GM12878 (cell line): ENCODE measurements around the gene HOXD10. TPM values are rescaled to one million over a fixed set of nuclear protein-coding genes. Genes with fewer than 3 reads are reported as not detected.
A peak's percentile ranks its signal among the peaks of the same experiment; 100 is the strongest.

Source experiments
- ATAC-seq: fragments of 200-7000 bp; cut with Tn5 transposase; 3 replicates; pipeline ENCODE4 v1.9.1; 2020; ENCODE audit warnings: mild to moderate bottlenecking, moderate library complexity
- BruUV-seq: library from RNA; stranded (reverse); fragments of 400-500 nt; replicated peaks from 2 replicates; lab custom pipeline; 2021; lab: Mats Ljungman, UMichigan
- CTCF ChIA-PET: fragments of 300-600 bp; sonication (Branson Sonifier 250); formaldehyde crosslinking; extraction: SDS; loops from one replicate; lab custom pipeline; 2021; ENCODE audit warnings: inconsistent platforms; lab: Yijun Ruan, JAX
- POLR2A ChIA-PET: fragments of 350-600 bp; formaldehyde crosslinking; extraction: SDS; loops from one replicate; lab custom pipeline; 2021; ENCODE audit warnings: inconsistent platforms; lab: Charles Lee
- RAD21 ChIA-PET: fragments of 300-600 bp; sonication (Branson Sonifier 250); formaldehyde crosslinking; loops from one replicate; lab custom pipeline; 2023; ENCODE audit warnings: antibody characterized with exemption; ENCODE audit not compliant: unreplicated experiment; lab: Charles Lee
- SMC1A ChIA-PET: fragments of 300-600 bp; sonication (Branson Sonifier 250); formaldehyde crosslinking; loops from one replicate; lab custom pipeline; 2023; ENCODE audit not compliant: unreplicated experiment, uncharacterized antibody; lab: Charles Lee
- DNase-seq: peaks from one replicate; pipeline ENCODE4 v3.0.0-alpha.2; 2011; ENCODE audit warnings: low read depth, low spot score
- FAIRE-seq: peaks from 3 replicates; lab custom pipeline; 2011; peaks lifted over from hg19 to GRCh38; lab: Jason Lieb, UNC
- H2AFZ ChIP-seq: 2 replicates; pipeline ENCODE4 v1.6.0; 2011; ENCODE audit warnings: low read depth, low read length, control low read depth; ENCODE audit not compliant: control insufficient read depth
- H3K27ac ChIP-seq: 2 replicates; pipeline ENCODE4 v1.5.1; 2011; ENCODE audit warnings: control low read depth; ENCODE audit not compliant: control insufficient read depth, insufficient read depth
- H3K27me3 ChIP-seq, 2 experiments: replicated peaks in 1 of 2; 2 replicates each; pipeline versions ENCODE4 v1.6.0 to v1.6.1; 2011; ENCODE audit warnings: low read length in 1 of 2; ENCODE audit not compliant: control insufficient read depth in 2 of 2, insufficient read depth in 2 of 2
- H3K36me3 ChIP-seq, 2 experiments: 2 replicates each; pipeline ENCODE4 v1.5.1; 2011; ENCODE audit warnings: low read length in 1 of 2; ENCODE audit not compliant: control insufficient read depth in 2 of 2, insufficient read depth in 2 of 2
- H3K4me1 ChIP-seq: 2 replicates; pipeline ENCODE4 v1.6.1; 2011; ENCODE audit warnings: mild to moderate bottlenecking, low read length, moderate library complexity, mixed read lengths; ENCODE audit not compliant: control insufficient read depth, insufficient read depth
- H3K4me2 ChIP-seq: 2 replicates; pipeline ENCODE4 v1.6.0; 2011; ENCODE audit warnings: control low read depth; ENCODE audit not compliant: control insufficient read depth, insufficient read depth
- H3K4me3 ChIP-seq: fragments of 200-600 bp; sonication (generic); 2 replicates; pipeline ENCODE4 v1.5.1; 2016
- H3K79me2 ChIP-seq: 2 replicates; pipeline ENCODE4 v1.6.0; 2011; ENCODE audit warnings: low read length; ENCODE audit not compliant: control insufficient read depth, insufficient read depth
- H3K9ac ChIP-seq: 2 replicates; pipeline ENCODE4 v1.8.0; 2011; ENCODE audit warnings: low read length, control low read depth, mixed read lengths; ENCODE audit not compliant: control insufficient read depth, insufficient read depth
- H3K9me3 ChIP-seq: replicated peaks from 3 replicates; pipeline ENCODE4 v1.5.1; 2011; ENCODE audit warnings: mild to moderate bottlenecking, low read length; ENCODE audit not compliant: control insufficient read depth, insufficient read depth
- H4K20me1 ChIP-seq: 2 replicates; pipeline ENCODE4 v1.6.0; 2011; ENCODE audit not compliant: control insufficient read depth, insufficient read depth
- ATF7 ChIP-seq: fragments of 450-650 bp; IDR thresholded peaks from 2 replicates; pipeline ENCODE4 v1.6.1; 2016; ENCODE audit warnings: low read depth, mild to moderate bottlenecking
- EED ChIP-seq: sonication (generic); IDR thresholded peaks from 2 replicates; pipeline ENCODE4 v1.6.1; 2016; ENCODE audit warnings: antibody characterized with exemption, low read depth
- ETV6 ChIP-seq, 2 experiments: fragments of 450-650 bp in 1 of 2; IDR thresholded peaks in 1 of 2; conservative IDR thresholded peaks in 1 of 2; 2 replicates each; pipeline ENCODE4 v1.6.1; 2014; ENCODE audit warnings: antibody characterized with exemption in 1 of 2, borderline replicate concordance in 1 of 2, low read depth in 1 of 2, mild to moderate bottlenecking in 1 of 2, moderate library complexity in 1 of 2
- KLF5 ChIP-seq: fragments of 450-650 bp; IDR thresholded peaks from 2 replicates; pipeline ENCODE4 v1.6.1; 2014; ENCODE audit warnings: mild to moderate bottlenecking; ENCODE audit not compliant: partially characterized antibody
- NBN ChIP-seq: fragments of 450-650 bp; IDR thresholded peaks from 2 replicates; pipeline ENCODE4 v1.6.1; 2016
- PAX5 ChIP-seq: IDR thresholded peaks from 2 replicates; pipeline ENCODE4 v1.6.1; 2011; ENCODE audit warnings: low read depth, low read length, borderline replicate concordance
- RB1 ChIP-seq: fragments of 450-650 bp; formaldehyde crosslinking; IDR thresholded peaks from 2 replicates; pipeline ENCODE4 v1.6.1; 2017; ENCODE audit warnings: mild to moderate bottlenecking, borderline replicate concordance
- RUNX3 ChIP-seq: IDR thresholded peaks from 2 replicates; pipeline ENCODE4 v1.6.1; 2012; ENCODE audit warnings: low read length, inconsistent platforms
- ZNF24 ChIP-seq: fragments of 450-650 bp; IDR thresholded peaks from 2 replicates; pipeline ENCODE4 v1.6.1; 2017; ENCODE audit warnings: antibody characterized with exemption, mild to moderate bottlenecking
- ZNF274 ChIP-seq: IDR thresholded peaks from one replicate; pipeline ENCODE4 v1.8.0; 2011; ENCODE audit not compliant: insufficient read length, insufficient read depth
- ZSCAN29 ChIP-seq: fragments of 450-650 bp; IDR thresholded peaks from 2 replicates; pipeline ENCODE4 v1.6.1; 2017; ENCODE audit warnings: mild to moderate bottlenecking, moderate library complexity
- WGBS: methylation state at CpG from one replicate; pipeline ENCODE4 v1.1.6; 2016; ENCODE audit warnings: low lambda C conversion rate; ENCODE audit not compliant: insufficient replicate concordance, insufficient coverage; ENCODE audit errors: missing lambda C conversion rate; 5-methylcytosine and 5-hydroxymethylcytosine counted together
- in situ Hi-C: fragments of 300-500 bp; cut with MboI; formaldehyde crosslinking; loops from 9 replicates; pipeline ENCODE4 v1.14.3; 2018; ENCODE audit warnings: mixed read lengths
- intact Hi-C: fragments of 100-400 bp; cut with micrococcal nuclease; formaldehyde crosslinking; loops from one replicate; pipeline ENCODE4 v1.14.2; 2022; ENCODE audit not compliant: unreplicated experiment
- polyA plus RNA-seq, 11 experiments: library from polyadenylated mRNA; depleted of rRNA in 4 of 11; unstranded in 6 of 11; stranded (reverse) in 5 of 11; fragments of >200 nt; fragmentation: Nextera tagmentation in 4 of 11; fragmentation: Illumina TruSeq in 1 of 11; extraction: Ambion mirVana in 4 of 11; extraction: Trizol in 1 of 11; gene quantifications; 1 replicate in 1 of 11; 2 replicates in 10 of 11; pipeline versions ENCODE4 v1.2.1 to v1.2.3, GENCODE V29; 2011 to 2016; ENCODE audit warnings: inconsistent platforms in 2 of 11, missing spikeins in 2 of 11, low read depth in 1 of 11
- total RNA-seq, 4 experiments: library from RNA; depleted of rRNA in 3 of 4; stranded (reverse); fragments of >200 nt in 3 of 4; fragmentation: Illumina TruSeq in 1 of 4; extraction: Trizol in 1 of 4; gene quantifications; 2 replicates each; pipeline versions ENCODE4 v1.2.1 to v1.2.3, GENCODE V29; 2013 to 2021
- TF ChIP-seq, protein P1 (sequence below), 3 experiments: IDR thresholded peaks in 2 of 3; conservative IDR thresholded peaks in 1 of 3; 2 replicates each; pipeline ENCODE4 v1.5.1; 2011; ENCODE audit warnings: low read depth in 3 of 3, low read length in 3 of 3, mild to moderate bottlenecking in 3 of 3, control low read depth in 2 of 3, moderate library complexity in 2 of 3, inconsistent platforms in 1 of 3, mixed read lengths in 1 of 3; ENCODE audit not compliant: control insufficient read depth in 2 of 3, insufficient read depth in 1 of 3; ENCODE audit errors: extremely low read depth in 1 of 3

The HOXD10 gene
- total and polyA plus RNA-seq, 10 of the 15 experiments (the other 5 are each of a cell fraction or from before 2014, with no cell fraction given) = not detected

DNA sequence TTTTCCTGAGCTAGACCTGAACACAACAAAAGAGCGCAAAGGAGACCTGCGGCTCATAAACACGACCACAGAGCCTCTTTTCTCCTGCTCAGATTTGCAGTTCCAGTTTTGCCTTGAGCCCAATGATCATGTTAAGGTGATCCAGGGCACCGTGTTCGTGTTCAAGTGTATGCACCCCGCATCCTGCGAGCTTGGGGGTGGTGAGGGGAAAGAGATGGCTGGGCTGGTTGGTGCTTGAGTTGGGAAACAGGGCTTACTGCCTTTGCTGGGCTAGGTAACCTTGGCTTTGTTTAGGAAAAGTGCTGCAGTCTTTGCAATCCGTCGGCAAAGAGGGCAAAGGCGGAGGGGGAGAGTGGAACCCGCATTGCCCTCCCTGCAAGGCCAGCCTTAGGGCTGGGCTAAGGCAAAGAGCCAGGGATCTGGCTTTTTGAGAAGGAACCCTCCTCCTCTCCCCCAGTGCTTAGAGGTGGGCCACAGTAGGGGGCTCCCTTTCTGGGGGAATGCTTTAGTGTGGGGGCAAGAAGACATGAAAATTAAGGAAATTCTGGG lies 1.3 kb downstream of the HOXD10 start:
- Histone ChIP-seq H3K27me3 (peaks cover 7 to 45% of the 10 kb centered on the region in 2 experiments), H3K9me3 (peaks cover 1% of the 10 kb centered on the region; the same call in 1 of the 3 replicates), H3K79me2 (no peaks in the 10 kb centered on the region), H2AFZ (no peak overlapping the region), H3K27ac (no peak overlapping the region), H3K4me1 (no peaks in the 10 kb centered on the region), H3K4me3 (no peak overlapping the region), H3K4me2 (no peak overlapping the region), H4K20me1 (no peaks in the 10 kb centered on the region), H3K36me3 (no peaks in the 10 kb centered on the region)
- ChIA-PET CTCF (no interaction called here), POLR2A (no interaction called here), RAD21 (no interaction called here), SMC1A (interaction anchor here (0.6 kb wide), 1 partner anchor 1004 kb away, joined by 3 read pairs; no protein-coding TSS in a partner anchor)
- 46% methylated on average over 11 of the region's 11 CpGs for WGBS
- in situ Hi-C loops (no loop called here), intact Hi-C loops (no loop called here)
- BruUV-seq = no TSS peak
- DNase-seq (no peak), FAIRE-seq (no peak)
- TF ChIP-seq PAX5 = no peak
- no peak for TF ChIP-seq EED
- no peak for TF ChIP-seq ZNF24
- no peak for TF ChIP-seq RB1
- TF ChIP-seq RUNX3 = no peak
- TF ChIP-seq, all 136 proteins: peak for 0
- no peak for ATAC-seq
- no peak overlapping the region for H3K9ac ChIP-seq

DNA sequence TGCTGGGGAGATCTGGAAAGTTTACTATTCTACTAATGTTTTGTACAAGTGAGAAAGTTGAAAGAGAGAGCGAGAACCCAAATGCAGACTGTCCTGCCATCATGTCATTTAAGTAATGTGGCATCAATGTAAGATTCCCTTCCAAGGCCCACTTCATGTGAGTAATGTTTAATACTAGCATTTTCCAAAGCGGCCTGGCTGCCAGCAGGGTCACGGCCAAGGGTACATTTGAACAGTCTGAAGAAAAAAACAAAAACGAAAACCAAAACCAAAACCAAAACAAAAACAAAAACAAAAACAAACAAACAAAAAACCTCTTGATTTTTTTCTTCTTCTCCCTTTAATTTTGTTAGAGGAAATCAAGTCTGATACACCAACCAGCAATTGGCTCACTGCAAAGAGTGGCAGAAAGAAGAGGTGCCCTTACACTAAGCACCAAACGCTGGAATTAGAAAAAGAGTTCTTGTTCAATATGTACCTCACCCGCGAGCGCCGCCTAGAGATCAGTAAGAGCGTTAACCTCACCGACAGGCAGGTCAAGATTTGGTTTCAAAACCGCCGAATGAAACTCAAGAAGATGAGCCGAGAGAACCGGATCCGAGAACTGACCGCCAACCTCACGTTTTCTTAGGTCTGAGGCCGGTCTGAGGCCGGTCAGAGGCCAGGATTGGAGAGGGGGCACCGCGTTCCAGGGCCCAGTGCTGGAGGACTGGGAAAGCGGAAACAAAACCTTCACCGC lies 2.2 kb downstream of the HOXD10 start:
- ATAC-seq (peak; percentile 62), DNase-seq (no peak), FAIRE-seq (peak; percentile 44)
- Histone ChIP-seq H3K4me3 (0 out of 2 replicates have a peak overlapping the region, but pooled peaks have one; percentile 7), H3K79me2 (no peaks in the 10 kb centered on the region), H3K9ac (no peak overlapping the region), H3K4me1 (no peaks in the 10 kb centered on the region), H3K36me3 (no peaks in the 10 kb centered on the region), H3K27me3 (peaks cover 8 to 40% of the 10 kb centered on the region in 2 experiments), H4K20me1 (no peaks in the 10 kb centered on the region), H3K9me3 (peaks cover 1% of the 10 kb centered on the region; the same call in 1 of the 3 replicates), H2AFZ (no peak overlapping the region), H3K4me2 (0 out of 2 replicates have a peak overlapping the region, but pooled peaks have one; percentile 38), H3K27ac (no peak overlapping the region)
- ChIA-PET RAD21 (no interaction called here), POLR2A (no interaction called here), CTCF (no interaction called here), SMC1A (no interaction called here)
- TF ChIP-seq, protein P1, sequence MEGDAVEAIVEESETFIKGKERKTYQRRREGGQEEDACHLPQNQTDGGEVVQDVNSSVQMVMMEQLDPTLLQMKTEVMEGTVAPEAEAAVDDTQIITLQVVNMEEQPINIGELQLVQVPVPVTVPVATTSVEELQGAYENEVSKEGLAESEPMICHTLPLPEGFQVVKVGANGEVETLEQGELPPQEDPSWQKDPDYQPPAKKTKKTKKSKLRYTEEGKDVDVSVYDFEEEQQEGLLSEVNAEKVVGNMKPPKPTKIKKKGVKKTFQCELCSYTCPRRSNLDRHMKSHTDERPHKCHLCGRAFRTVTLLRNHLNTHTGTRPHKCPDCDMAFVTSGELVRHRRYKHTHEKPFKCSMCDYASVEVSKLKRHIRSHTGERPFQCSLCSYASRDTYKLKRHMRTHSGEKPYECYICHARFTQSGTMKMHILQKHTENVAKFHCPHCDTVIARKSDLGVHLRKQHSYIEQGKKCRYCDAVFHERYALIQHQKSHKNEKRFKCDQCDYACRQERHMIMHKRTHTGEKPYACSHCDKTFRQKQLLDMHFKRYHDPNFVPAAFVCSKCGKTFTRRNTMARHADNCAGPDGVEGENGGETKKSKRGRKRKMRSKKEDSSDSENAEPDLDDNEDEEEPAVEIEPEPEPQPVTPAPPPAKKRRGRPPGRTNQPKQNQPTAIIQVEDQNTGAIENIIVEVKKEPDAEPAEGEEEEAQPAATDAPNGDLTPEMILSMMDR (IDR thresholded peaks at IDR 0.05 in 2 of 3, conservative IDR thresholded peaks at IDR 0.05 in 1 of 3; ENCODE audit: control insufficient read depth in 2 of 3, extremely low read depth in 1 of 3, insufficient read depth in 1 of 3, low read depth in 3 of 3, low read length in 3 of 3) = peak; percentile 31 to 55 (median 47); a peak in 5 of 6 replicates
- TF ChIP-seq NBN (no peak), ZNF274 (no peak), ATF7 (no peak), RB1 (no peak), ETV6 (conservative IDR thresholded peaks at IDR 0.05 in 1 of 2, IDR thresholded peaks at IDR 0.05 in 1 of 2; ENCODE audit: borderline replicate concordance in 1 of 2, low read depth in 1 of 2) (no peak), RUNX3 (peak; percentile 8; the same call in 1 of the 2 replicates), ZSCAN29 (no peak), KLF5 (no peak)
- no TSS peak for BruUV-seq
- intact Hi-C loops (no loop called here), in situ Hi-C loops (no loop called here)
- WGBS = 16% methylated on average over 24 of the region's 24 CpGs
